ENCODE data around the gene BRD4.

BRD4 gene

DNA sequence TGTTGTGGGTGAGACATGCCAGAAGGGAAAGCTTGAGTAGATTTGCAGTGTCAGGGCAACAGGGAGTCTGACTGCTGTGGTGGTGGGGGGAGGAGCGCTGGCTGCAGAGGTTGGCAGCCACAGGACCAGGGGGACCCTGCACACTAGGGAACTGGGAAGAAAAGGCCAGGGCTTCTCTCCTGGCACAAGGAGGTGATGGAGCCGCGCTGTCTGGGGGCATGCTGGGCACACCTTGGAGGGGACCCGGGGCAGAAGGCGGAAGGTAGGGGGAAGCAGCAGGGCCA is 86.2 kb downstream of the BRD4 start:
- no peak for TF ChIP-seq CTCF (IDR thresholded peaks at IDR 0.05; ENCODE audit: borderline replicate concordance, control extremely low read depth, extremely low read depth, insufficient read depth, missing control alignments)
- in situ Hi-C loops (cut with MboI; ENCODE audit: low sequenced_read_pairs, unreplicated experiment), result no loop called here

DNA sequence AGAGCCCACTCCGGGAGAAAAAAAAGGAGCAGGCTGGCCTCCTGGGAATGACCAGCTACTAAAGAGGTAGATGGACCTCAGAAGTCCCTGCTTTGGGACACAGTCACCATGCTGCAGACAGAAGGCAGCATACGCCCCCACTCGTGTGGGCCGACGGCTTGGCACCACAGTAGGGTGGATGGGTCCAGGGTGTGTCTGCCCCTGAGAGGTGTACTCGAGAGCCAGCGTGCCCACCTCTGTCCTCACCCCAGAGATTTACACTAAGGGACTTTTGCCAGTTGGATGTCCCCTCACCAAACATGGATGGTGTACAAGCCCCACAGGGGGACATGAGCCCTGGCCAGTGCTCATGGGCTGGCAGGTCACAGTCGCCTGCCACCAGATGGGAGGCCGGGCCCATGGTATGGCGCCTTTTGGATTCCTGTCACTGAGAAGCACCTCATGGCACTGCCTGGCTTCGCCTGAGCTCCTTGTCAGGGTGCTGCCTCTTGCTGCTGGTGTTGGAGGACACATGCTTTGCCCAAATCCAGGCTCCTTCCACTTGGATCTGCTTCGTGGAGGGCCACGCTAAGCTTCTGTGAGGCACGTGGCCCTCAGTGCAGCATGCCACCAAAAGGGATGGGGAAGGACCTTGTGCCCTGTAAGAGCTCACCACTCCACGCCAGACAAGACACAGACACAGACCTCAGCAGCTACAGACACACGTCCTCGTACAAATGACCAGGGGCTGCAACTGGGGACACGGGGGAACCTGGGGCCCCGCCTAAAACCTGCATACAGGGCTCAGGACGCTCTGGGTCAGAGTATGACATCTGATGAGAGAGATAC is 86.8 kb downstream of the BRD4 start:
- in situ Hi-C loops (cut with MboI; ENCODE audit: low sequenced_read_pairs, unreplicated experiment), result no loop called here

More for the DNA sequence above, 86.2 kb downstream of the BRD4 start:
- DNase-seq (ENCODE audit: low spot score), result no peak

DNA sequence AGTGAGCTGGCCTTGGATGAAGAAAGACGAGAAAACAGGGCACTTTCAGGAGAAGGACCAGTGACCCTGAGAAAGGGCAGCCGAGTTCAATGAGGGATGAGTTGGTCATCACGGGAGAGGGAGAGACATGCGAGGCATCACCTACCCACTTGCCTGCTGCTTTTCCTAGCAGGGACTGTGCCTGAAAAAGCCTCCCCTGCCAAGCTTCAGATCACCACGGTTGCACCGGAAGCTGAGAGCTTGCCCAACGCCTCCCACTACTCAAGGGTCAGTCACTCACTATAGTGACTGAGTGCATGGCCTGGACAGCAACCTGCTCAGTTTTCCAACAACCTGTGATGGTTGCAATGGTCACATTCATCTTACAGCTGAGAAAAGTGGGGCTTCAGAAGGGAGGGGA is 87.5 kb downstream of the BRD4 start:
- no peak for DNase-seq (ENCODE audit: low spot score)
- no peak for TF ChIP-seq CTCF (IDR thresholded peaks at IDR 0.05; ENCODE audit: borderline replicate concordance, control extremely low read depth, extremely low read depth, insufficient read depth, missing control alignments)
- in situ Hi-C loops (cut with MboI; ENCODE audit: low sequenced_read_pairs, unreplicated experiment), result no loop called here

More for the DNA sequence above, 86.8 kb downstream of the BRD4 start:
- DNase-seq (ENCODE audit: low spot score), result no peak
- TF ChIP-seq CTCF (IDR thresholded peaks at IDR 0.05; ENCODE audit: borderline replicate concordance, control extremely low read depth, extremely low read depth, insufficient read depth, missing control alignments), result no peak

DNA sequence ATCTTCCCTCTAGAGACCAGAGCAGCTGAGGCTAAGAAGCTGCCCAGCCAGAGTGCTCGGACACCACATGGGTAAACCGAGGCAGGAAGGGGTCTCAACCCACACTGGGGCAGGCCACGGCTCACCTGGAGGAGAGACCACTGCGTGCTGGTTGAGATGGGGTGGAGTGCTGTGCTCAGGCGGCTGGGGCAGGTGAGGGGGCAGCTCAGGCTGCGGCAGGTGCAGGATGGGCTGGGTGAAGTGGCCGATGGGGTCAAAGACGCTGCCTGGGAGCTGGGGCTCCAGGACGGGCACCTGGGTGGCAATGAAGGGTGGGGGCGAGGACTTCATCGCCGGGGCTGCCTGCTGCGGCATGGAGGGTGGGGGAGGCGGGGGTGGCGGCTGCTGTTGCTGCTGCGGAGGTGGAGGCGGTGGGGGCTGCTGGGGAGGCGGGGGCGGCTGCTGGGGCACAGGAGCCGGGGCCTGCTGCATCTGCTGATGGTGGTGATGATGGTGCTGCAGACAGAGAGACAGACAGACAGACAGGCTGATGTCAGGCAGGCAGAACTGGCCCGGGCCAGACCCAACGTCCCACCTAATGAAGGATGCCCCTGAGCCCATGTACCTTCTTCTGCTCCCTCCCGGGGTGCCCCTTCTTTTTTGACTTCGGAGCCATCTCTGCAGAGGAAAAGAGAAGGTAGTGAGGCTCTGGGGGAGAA is 88.1 kb downstream of the BRD4 start:
- no peak for DNase-seq (ENCODE audit: low spot score)
- no peak for TF ChIP-seq CTCF (IDR thresholded peaks at IDR 0.05; ENCODE audit: borderline replicate concordance, control extremely low read depth, extremely low read depth, insufficient read depth, missing control alignments)
- in situ Hi-C loops (cut with MboI; ENCODE audit: low sequenced_read_pairs, unreplicated experiment), result no loop called here

DNA sequence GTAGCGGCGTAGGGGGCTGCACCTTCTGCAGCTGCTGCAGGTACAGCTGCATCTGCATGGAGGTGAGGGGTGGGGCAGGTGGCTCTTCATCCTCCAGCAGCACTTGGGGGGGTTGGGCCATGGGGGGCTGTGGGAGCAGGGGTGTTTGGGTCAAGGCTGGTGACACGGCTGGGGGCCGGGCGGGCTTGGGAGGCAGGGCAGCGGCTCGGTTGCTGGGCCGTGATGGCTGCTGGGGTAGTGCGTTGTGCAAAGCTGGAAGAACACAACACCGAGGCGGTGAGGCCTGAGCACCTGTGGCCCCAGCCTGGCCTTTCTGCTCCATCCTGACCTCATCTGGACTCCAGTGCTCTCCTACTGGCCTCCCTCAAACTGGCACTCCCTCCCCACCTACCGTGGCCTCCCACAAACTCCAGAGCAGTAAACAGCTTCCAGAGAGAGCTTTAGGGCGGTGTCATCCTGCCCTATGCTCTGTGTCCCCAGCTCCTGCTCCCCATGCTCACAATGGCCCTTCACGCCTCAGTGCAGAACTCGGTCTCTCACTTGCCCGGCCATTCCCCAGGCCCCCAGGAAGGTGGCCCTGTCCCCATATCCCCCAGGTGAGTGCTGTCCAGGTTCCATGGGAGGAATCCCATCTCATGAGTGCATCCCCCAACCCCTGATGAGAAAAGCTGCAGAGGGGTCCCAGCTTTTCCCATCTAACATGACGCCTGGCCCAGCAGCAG is 88.9 kb downstream of the BRD4 start:
- no peak for TF ChIP-seq CTCF (IDR thresholded peaks at IDR 0.05; ENCODE audit: borderline replicate concordance, control extremely low read depth, extremely low read depth, insufficient read depth, missing control alignments)
- in situ Hi-C loops (cut with MboI; ENCODE audit: low sequenced_read_pairs, unreplicated experiment), result no loop called here
- DNase-seq (ENCODE audit: low spot score), result no peak

GRCh38 chr19:15241259-15241910 is 91.0 kb downstream of the BRD4 start:
- in situ Hi-C loops (cut with MboI; ENCODE audit: low sequenced_read_pairs, unreplicated experiment), result no loop called here
- no peak for TF ChIP-seq CTCF (IDR thresholded peaks at IDR 0.05; ENCODE audit: borderline replicate concordance, control extremely low read depth, extremely low read depth, insufficient read depth, missing control alignments)
- DNase-seq (ENCODE audit: low spot score), result no peak

Data from GM13976 (cell line).